ENCODE measurements around the gene OR52H1.

DNA sequence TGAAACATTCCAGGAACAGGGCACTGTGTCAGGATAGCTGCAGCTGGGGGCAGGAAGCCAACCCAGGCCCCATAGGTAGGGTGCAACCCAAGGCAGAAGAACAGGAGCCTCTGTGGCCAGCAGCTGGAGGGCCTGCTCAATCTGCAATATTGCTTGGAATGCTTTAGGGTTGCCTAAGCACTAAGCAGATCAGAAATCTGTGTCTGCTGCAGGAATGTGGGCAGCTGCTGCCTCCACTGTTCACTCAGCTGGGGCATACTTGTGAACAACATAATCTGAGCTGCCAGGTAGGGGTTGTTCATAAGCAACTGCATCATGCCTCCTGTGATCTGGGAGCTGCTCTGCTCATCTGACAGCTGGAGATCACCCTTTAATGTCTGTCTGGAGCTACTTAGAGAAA, 33.5 kb downstream of the OR52H1 start:
- TF ChIP-seq EZH2 (IDR thresholded peaks at IDR 0.05; ENCODE audit: insufficient read depth, poor library complexity, severe bottlenecking) (no peak), EZH2phosphoT487 (IDR thresholded peaks at IDR 0.05; ENCODE audit: insufficient read depth, low read depth) (no peak)
